Fibroblast of upper back skin (primary cell): ENCODE results near the gene PANX1.
"Not testable (repeated sequence)": the region's sequence is repeated elsewhere in the genome, so short reads cannot be mapped to it uniquely, and the experiment has no call there.

ENCODE experiments used
- DNase-seq: peaks from one replicate; pipeline ENCODE4 v3.0.0-alpha.2; 2013

PANX1 gene

GRCh38 chr11:94128746-94129511, at the start of gene PANX1:
TSS of gene PANX1 (plus strand) at chr11:94128841. CDS start at chr11:94129313, 472 bp downstream.
- DNase-seq: peak; percentile 82

- no peak for DNase-seq
These were observed 44.5 kb upstream of the PANX1 start for GRCh38 chr11:94084164-94084563.

- DNase-seq: no peak
These were observed 39.7 kb upstream of the PANX1 start for GRCh38 chr11:94088906-94089305.

GRCh38 chr11:94089341-94089740, 39.3 kb upstream of the PANX1 start:
- DNase-seq: no peak

- no peak for DNase-seq
These were observed 38.2 kb upstream of the PANX1 start for GRCh38 chr11:94090401-94090800.

GRCh38 chr11:94091091-94091490, 37.5 kb upstream of the PANX1 start:
- no peak for DNase-seq

- DNase-seq: no peak
These were observed 28.4 kb upstream of the PANX1 start for GRCh38 chr11:94100253-94100652.

- DNase-seq: no peak
These were observed 25.2 kb upstream of the PANX1 start for GRCh38 chr11:94103471-94103870.

- DNase-seq: no peak
These were observed 23.9 kb upstream of the PANX1 start for GRCh38 chr11:94104734-94105133.

GRCh38 chr11:94106716-94107115, 21.9 kb upstream of the PANX1 start:
- no peak for DNase-seq

GRCh38 chr11:94107363-94107762, 21.3 kb upstream of the PANX1 start:
- no peak for DNase-seq

- DNase-seq: no peak
These were observed 17.4 kb upstream of the PANX1 start for GRCh38 chr11:94111241-94111640.

GRCh38 chr11:94111660-94112059, 17.0 kb upstream of the PANX1 start:
- no peak for DNase-seq

GRCh38 chr11:94112206-94112953, 16.3 kb upstream of the PANX1 start:
- no peak for DNase-seq

GRCh38 chr11:94117197-94117574, 11.5 kb upstream of the PANX1 start:
- no peak for DNase-seq

- DNase-seq: peak; percentile 42
These were observed 10.8 kb upstream of the PANX1 start for GRCh38 chr11:94117871-94118270.

- DNase-seq: not testable (repeated sequence)
These were observed 9.0 kb upstream of the PANX1 start for GRCh38 chr11:94119676-94120075.

GRCh38 chr11:94120516-94120915, 8.1 kb upstream of the PANX1 start:
- not testable (repeated sequence) for DNase-seq

GRCh38 chr11:94120946-94121345, 7.7 kb upstream of the PANX1 start:
- no peak for DNase-seq

GRCh38 chr11:94125407-94126115, 3.1 kb upstream of the PANX1 start:
- DNase-seq: peak; percentile 79

GRCh38 chr11:94127638-94128037, 1.0 kb upstream of the PANX1 start:
- DNase-seq: no peak

- no peak for DNase-seq
These were observed 323 bp upstream of the PANX1 start for GRCh38 chr11:94128291-94128745.

GRCh38 chr11:94129512-94130297, 1.1 kb downstream of the PANX1 start:
- DNase-seq: peak; percentile 24
